Kidney epithelial cell (primary cell): ENCODE measurements around the gene HOXA11. TPM values are rescaled to one million over a fixed set of nuclear protein-coding genes. Genes with fewer than 3 reads are reported as not detected.

Source experiments
- DNase-seq: peaks from one replicate; pipeline ENCODE4 v3.0.0-alpha.2; 2010; ENCODE audit warnings: low read depth
- H3K27me3 ChIP-seq: 2 replicates; pipeline ENCODE4 v1.6.0; 2011; ENCODE audit warnings: low read length; ENCODE audit not compliant: control insufficient read depth, insufficient read depth
- H3K36me3 ChIP-seq: 2 replicates; pipeline ENCODE4 v1.5.1; 2011; ENCODE audit warnings: low read length; ENCODE audit not compliant: control insufficient read depth, insufficient read depth
- H3K4me3 ChIP-seq: 2 replicates; pipeline ENCODE4 v1.5.1; 2011; ENCODE audit warnings: low read depth, mild to moderate bottlenecking, control low read depth, low read length
- total RNA-seq: library from RNA; depleted of rRNA; stranded (reverse); fragments of >200 nt; gene quantifications from 2 replicates; pipeline ENCODE4 v1.2.3, GENCODE V29; 2015
- TF ChIP-seq, protein P1 (sequence below): IDR thresholded peaks from 2 replicates; pipeline ENCODE4 v1.5.1; 2011; ENCODE audit warnings: mild to moderate bottlenecking, moderate library complexity, low read length, control low read depth, inconsistent platforms; ENCODE audit not compliant: insufficient read depth, poor library complexity, severe bottlenecking

Gene HOXA11
- total RNA-seq, 1 donor from 2014 or later, result 17.3 TPM

DNA sequence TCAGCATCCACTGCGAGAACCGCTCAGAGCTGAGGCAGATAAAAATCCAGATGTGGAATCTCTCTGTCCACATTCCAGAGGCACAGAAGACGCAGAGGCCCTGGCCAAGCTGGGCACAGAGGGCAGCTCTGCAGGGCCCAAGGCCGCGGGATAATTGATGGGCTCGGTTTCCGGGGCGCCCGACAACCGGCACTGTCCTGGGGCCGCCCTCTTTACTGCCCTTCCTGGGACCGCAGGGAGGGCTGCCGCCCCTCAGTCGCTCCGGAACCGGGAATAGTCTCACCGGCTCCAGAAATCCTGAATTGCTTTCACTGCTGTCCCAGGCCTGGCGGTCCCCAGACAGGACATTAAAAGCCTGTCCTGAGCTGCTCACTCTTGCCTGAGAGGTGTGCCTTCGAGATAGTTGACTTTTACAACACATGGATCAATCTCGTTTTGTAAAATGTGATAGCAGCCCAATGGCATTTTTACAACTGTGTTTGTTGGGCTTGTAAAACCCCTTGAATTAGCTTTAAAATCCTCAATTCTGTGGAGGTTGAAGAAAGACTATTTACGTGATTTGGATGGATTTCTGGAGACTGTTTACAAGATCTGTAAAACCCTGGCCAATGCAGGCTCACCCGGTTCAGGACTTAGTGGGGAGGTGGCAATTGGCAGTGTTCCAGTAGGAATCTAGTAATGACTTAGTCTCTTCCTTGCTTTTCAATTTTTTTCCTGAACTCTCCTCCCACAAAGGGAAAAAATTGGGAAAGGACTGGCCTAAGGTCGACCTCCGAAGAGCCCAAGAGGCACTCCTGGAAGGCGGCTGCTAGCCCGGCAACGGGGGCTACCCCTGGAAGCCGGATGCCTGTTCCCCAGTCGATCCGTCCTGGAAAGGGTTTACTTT, 36.0 kb downstream of the HOXA11 start:
- H3K27me3 ChIP-seq, result no peaks in the 10 kb centered on the region
- DNase-seq, result no peak

DNA sequence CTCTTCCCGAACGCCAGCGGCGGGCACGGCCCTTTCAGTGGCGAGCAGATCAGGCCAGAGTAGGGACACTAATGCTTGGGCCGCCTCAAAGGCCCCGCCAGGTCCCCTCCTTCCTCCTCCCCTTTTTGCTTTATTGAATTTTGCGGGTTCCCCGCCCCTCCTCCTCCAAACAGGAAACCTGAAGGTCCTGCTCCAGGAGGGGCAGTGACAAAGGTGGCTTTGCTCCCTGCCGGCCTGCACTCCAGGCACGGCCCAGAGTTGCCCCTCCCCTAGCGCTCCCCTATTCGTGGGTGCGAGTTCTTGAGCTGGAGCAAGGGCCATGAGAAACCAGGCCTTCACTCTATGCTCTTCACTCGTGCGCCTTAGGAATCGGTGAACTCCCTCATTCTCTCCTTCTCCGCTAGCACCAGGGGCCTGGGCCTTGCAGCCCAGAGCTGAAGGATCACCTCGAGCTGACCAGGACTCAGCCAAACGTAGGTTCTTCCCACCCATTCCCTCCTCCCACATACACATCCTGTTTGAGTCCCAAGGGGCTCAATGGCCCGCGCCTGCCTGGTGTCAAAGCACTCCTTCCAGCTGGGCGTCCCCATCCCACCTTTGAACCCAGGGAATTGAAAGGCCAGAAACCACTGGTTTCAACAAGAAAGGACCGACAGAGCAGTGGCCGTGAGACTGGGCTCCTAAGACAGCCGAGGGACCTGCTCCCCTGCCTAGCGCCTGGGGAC, 36.8 kb downstream of the HOXA11 start:
- H3K4me3 ChIP-seq, result peak overlapping the region; percentile 71
- H3K27me3 ChIP-seq, result no peaks in the 10 kb centered on the region
- DNase-seq, result no peak
- TF ChIP-seq, protein P1, sequence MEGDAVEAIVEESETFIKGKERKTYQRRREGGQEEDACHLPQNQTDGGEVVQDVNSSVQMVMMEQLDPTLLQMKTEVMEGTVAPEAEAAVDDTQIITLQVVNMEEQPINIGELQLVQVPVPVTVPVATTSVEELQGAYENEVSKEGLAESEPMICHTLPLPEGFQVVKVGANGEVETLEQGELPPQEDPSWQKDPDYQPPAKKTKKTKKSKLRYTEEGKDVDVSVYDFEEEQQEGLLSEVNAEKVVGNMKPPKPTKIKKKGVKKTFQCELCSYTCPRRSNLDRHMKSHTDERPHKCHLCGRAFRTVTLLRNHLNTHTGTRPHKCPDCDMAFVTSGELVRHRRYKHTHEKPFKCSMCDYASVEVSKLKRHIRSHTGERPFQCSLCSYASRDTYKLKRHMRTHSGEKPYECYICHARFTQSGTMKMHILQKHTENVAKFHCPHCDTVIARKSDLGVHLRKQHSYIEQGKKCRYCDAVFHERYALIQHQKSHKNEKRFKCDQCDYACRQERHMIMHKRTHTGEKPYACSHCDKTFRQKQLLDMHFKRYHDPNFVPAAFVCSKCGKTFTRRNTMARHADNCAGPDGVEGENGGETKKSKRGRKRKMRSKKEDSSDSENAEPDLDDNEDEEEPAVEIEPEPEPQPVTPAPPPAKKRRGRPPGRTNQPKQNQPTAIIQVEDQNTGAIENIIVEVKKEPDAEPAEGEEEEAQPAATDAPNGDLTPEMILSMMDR, result no peak
- peaks cover 1% of the 10 kb centered on the region for H3K36me3 ChIP-seq

More for the DNA sequence above, 36.0 kb downstream of the HOXA11 start:
- TF ChIP-seq, protein P1, result no peak
- H3K36me3 ChIP-seq, result peaks cover 1% of the 10 kb centered on the region
- peak overlapping the region; percentile 71 for H3K4me3 ChIP-seq

DNA sequence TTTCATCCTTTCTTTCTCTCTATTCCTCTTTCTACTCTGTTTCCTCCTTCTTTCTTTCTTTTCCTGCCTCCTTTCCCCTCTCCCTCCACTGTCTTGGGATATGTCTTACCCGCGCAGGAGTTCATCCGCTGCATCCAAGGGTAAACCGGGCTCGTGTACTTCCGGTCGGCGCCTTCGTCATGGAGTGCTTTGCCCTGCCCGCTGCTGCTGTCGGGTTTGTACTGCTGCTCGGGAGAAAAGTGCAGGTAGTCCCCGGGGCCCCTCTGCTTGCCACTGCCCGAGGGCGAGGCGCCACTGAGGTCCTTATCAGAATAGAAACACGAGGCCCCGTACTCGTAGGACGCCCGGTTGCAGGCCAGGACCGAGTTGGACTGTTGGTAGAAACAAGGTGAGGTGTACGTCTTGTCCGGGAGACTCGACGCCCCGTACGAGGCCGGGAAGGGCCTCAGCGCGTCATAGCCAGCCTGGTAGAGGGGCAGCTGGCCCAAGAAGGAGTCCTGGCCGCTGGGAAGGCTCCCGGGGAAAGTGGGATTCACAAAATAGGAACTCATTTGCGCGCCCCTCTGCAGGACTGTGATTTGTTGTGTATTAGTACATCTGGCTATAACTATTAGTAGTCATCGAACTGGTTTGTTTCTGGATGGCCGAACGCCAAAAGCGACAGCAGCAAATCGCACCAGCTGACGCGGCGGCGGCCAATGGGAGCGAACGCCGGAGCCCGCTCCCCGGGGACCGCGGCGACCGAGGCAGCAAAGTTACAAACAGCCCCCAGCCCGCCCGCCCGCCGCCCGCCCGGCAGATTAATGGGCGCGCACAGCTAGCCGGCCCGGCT, 37.6 kb downstream of the HOXA11 start, which contains the start of gene HOXA6:
Gene HOXA6, minus strand, starts transcription at position 576 of the 832 bp plus-strand sequence. Its CDS starts 25 bp downstream, at position 551.
- peaks cover 2% of the 10 kb centered on the region for H3K27me3 ChIP-seq
- DNase-seq, result no peak
- H3K36me3 ChIP-seq, result peaks cover 3% of the 10 kb centered on the region
- peak within 1 kb of the TSS; percentile 71 for H3K4me3 ChIP-seq
- TF ChIP-seq, protein P1, result no peak

DNA sequence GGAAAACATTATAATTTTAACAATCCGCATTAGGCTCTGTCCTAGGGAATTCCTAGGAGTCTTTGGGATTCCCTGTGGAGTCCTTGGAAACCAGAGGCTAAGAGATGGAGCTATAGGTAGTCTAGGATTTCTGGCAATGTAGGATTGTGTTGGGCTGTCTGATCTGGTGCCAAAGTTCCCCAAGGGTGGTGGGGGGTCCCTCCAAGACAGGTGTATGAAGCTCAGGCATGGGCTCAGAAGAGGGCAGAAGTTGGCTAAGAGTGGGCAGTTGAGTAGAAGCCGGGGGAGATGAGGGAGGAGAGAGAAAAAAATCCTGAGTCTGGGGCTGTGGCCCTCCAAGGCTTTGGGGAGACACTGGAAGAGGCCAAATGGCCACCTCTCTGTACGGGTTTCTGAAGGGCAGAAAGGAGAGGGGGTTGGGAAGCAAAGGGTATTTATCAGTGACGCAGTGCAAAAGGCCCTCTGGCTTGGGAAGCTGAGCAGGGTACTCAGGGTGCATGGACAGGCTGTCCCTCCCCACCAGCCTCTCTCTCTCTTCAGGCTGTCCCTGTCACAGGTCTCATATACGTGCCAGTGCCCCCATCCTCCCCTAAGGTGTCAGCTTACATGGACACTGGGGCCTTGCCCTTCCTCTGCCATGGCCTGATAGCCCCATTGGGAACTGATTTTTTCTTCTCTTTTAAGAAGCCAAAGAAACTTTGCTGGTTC, 38.4 kb downstream of the HOXA11 start:
- Histone ChIP-seq H3K27me3 (peaks cover 2% of the 10 kb centered on the region), H3K36me3 (peaks cover 3% of the 10 kb centered on the region), H3K4me3 (peak overlapping the region; percentile 71)
- DNase-seq, result no peak
- TF ChIP-seq, protein P1, result no peak

DNA sequence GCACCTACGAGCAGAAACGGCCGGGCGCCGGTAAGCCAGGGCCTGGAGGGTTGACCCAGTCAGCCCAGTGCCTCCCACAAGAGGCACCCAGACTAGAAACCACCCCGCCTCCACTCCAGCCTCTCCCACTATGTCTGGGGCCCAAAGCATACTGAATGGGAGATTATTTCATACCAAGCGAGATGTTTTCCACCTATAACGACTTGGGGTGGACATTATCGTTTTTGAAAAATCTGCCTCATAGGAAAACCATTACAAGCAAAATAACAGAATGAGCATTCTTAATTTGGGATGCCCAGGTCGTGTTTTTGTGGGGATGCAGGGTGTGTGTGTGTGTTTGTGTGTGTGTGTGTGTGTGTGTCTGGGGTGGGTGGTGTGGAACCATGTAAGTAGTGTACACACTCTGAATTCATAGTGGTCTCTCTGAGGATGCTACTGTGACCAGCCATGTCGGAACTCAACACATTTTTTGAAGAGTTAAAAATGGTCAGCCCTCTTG, 39.1 kb downstream of the HOXA11 start:
- Histone ChIP-seq H3K36me3 (peaks cover 3% of the 10 kb centered on the region), H3K27me3 (peaks cover 2% of the 10 kb centered on the region), H3K4me3 (peak overlapping the region; percentile 21)
- TF ChIP-seq, protein P1, result no peak
- DNase-seq, result no peak
